ENCODE data around the gene NADSYN1. TPM values are rescaled to one million over a fixed set of nuclear protein-coding genes. Genes with fewer than 3 reads are reported as not detected.

The NADSYN1 gene
- total and polyA plus RNA-seq, 2 donors from 2014 or later = 34.9 to 72.9 TPM

DNA sequence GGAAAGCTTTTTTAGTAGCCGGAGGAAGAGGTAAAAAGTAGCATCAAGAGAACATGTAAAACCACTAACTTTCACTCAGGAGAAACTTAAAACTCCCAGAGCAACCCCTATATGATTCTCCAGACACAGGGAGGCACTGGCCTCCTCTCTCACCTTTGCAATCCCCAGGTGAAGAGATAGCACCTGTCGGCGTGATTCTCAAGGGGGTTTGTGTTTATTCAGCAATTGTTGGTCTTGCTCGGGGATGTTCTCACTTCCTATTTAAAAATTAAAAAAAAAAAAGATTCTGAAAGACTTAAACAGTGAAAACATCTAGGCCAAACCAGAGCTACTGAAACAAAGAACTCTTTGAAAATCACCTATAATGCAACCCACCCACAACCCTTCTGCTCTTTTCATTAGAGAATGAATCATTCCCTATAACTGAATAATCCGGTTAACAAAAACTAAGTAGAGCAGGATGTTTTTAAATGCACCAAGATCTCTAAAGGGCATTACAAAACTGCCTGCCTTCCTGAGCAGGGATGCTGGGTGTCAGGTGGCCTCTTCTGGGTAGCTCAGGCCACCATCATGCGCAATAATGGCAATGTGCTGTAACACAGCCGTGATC, 29.7 kb upstream of the NADSYN1 start:
- Histone ChIP-seq H3K27me3 (ENCODE audit: control insufficient read depth, insufficient read depth, low read length) (no peaks in the 10 kb centered on the region), H3K4me3 (ENCODE audit: low read length in 3 of 3) (no peak overlapping the region), H3K36me3 (ENCODE audit: control insufficient read depth in 2 of 3, insufficient read depth in 3 of 3, low read length in 3 of 3) (no peaks in the 10 kb centered on the region), H3K27ac (ENCODE audit: low read depth in 2 of 2, low read length in 2 of 2) (no peak overlapping the region), H3K4me1 (ENCODE audit: control insufficient read depth in 2 of 3, insufficient read depth in 2 of 3, low read depth in 1 of 3, low read length in 3 of 3) (no peaks in the 10 kb centered on the region), H3K9ac (ENCODE audit: low read length in 3 of 3) (no peak overlapping the region), H3K9me3 (ENCODE audit: control insufficient read depth in 2 of 3, insufficient read depth in 1 of 3, low read length in 3 of 3) (no peaks in the 10 kb centered on the region)
- TF ChIP-seq, protein P1, sequence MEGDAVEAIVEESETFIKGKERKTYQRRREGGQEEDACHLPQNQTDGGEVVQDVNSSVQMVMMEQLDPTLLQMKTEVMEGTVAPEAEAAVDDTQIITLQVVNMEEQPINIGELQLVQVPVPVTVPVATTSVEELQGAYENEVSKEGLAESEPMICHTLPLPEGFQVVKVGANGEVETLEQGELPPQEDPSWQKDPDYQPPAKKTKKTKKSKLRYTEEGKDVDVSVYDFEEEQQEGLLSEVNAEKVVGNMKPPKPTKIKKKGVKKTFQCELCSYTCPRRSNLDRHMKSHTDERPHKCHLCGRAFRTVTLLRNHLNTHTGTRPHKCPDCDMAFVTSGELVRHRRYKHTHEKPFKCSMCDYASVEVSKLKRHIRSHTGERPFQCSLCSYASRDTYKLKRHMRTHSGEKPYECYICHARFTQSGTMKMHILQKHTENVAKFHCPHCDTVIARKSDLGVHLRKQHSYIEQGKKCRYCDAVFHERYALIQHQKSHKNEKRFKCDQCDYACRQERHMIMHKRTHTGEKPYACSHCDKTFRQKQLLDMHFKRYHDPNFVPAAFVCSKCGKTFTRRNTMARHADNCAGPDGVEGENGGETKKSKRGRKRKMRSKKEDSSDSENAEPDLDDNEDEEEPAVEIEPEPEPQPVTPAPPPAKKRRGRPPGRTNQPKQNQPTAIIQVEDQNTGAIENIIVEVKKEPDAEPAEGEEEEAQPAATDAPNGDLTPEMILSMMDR (IDR thresholded peaks at IDR 0.05; ENCODE audit: borderline replicate concordance, extremely low read depth, insufficient read depth) = no peak
- DNase-seq = no peak
- FAIRE-seq = no peak
- intact Hi-C loops (cut with DNase I) = no loop called here

DNA sequence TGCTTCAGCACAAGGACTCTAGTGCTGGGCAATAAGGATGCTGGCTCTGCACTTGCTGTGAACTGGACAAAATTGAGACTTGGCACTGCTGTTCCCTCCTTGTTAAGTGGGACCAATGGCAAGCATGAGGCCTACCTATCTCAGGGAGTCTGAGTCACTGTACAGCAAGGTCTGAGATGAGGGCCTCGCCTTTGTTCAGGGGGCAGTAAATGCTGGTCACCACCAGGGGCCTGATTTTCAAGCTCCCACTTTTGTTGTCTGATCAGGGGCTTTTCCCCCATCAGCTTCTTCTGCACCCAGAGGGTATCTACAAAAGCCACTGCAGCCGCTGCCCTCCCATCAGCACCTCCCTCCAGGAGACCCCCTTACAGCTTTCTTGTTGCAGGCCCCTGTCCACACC, 27.6 kb upstream of the NADSYN1 start:
- no peak for FAIRE-seq
- DNase-seq = no peak
- H3K27me3 ChIP-seq (ENCODE audit: control insufficient read depth, insufficient read depth, low read length) = no peaks in the 10 kb centered on the region
- intact Hi-C loops (cut with DNase I) = no loop called here
- H3K36me3 ChIP-seq (ENCODE audit: control insufficient read depth in 2 of 3, insufficient read depth in 3 of 3, low read length in 3 of 3) = no peaks in the 10 kb centered on the region
- no peaks in the 10 kb centered on the region for H3K4me1 ChIP-seq (ENCODE audit: control insufficient read depth in 2 of 3, insufficient read depth in 2 of 3, low read depth in 1 of 3, low read length in 3 of 3)
- H3K27ac ChIP-seq (ENCODE audit: low read depth in 2 of 2, low read length in 2 of 2) = no peak overlapping the region
- no peak overlapping the region for H3K4me3 ChIP-seq (ENCODE audit: low read length in 3 of 3)
- H3K9me3 ChIP-seq (ENCODE audit: control insufficient read depth in 2 of 3, insufficient read depth in 1 of 3, low read length in 3 of 3) = no peaks in the 10 kb centered on the region
- no peak overlapping the region for H3K9ac ChIP-seq (ENCODE audit: low read length in 3 of 3)
- TF ChIP-seq, protein P1 (IDR thresholded peaks at IDR 0.05; ENCODE audit: borderline replicate concordance, extremely low read depth, insufficient read depth) = no peak

DNA sequence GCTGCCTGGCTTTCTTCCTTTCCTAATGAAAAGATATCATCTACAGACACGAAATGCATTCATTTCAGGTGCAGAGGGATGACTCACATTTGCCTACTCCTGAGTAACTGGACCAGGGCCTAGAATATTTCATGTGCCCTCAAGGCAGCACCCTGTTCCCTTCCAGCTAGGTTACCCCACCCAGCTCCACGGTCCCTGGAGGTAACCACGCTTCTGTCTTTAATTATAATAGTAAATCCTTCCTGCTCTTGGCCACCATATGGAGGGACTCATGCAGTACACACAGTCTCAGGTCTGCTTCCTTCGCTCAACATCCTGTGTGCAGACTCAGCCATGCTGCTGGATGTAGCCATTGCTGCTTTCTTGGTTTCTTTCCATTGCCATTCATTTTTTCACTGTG, 27.1 kb upstream of the NADSYN1 start:
- TF ChIP-seq, protein P1 (IDR thresholded peaks at IDR 0.05; ENCODE audit: borderline replicate concordance, extremely low read depth, insufficient read depth) = no peak
- FAIRE-seq (no peak), DNase-seq (no peak)
- H3K36me3 ChIP-seq (ENCODE audit: control insufficient read depth in 2 of 3, insufficient read depth in 3 of 3, low read length in 3 of 3) = no peaks in the 10 kb centered on the region
- no peak overlapping the region for H3K4me3 ChIP-seq (ENCODE audit: low read length in 3 of 3)
- H3K27me3 ChIP-seq (ENCODE audit: control insufficient read depth, insufficient read depth, low read length) = no peaks in the 10 kb centered on the region
- H3K4me1 ChIP-seq (ENCODE audit: control insufficient read depth in 2 of 3, insufficient read depth in 2 of 3, low read depth in 1 of 3, low read length in 3 of 3) = no peaks in the 10 kb centered on the region
- H3K27ac ChIP-seq (ENCODE audit: low read depth in 2 of 2, low read length in 2 of 2) = no peak overlapping the region
- intact Hi-C loops (cut with DNase I) = no loop called here
- no peak overlapping the region for H3K9ac ChIP-seq (ENCODE audit: low read length in 3 of 3)
- H3K9me3 ChIP-seq (ENCODE audit: control insufficient read depth in 2 of 3, insufficient read depth in 1 of 3, low read length in 3 of 3) = no peaks in the 10 kb centered on the region

DNA sequence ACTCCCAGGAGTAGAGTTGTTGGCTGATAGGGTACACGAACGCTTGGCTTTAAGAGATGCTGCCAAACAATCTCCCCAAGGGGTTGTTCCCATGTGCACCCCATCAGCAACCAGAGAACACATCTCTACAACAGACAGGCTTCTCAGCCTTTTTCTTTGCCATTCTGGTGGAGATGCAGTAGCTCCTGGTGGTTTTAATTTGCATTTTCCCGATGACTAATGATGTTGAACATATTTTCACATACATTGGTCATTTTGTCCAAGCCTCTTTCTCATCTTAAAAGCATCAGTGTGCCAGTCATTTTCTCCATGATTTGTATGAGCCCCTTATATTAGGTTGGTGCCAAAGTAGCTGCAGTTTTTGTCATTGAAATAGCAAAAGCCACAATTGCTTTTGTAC, 26.6 kb upstream of the NADSYN1 start:
- H3K4me1 ChIP-seq (ENCODE audit: control insufficient read depth in 2 of 3, insufficient read depth in 2 of 3, low read depth in 1 of 3, low read length in 3 of 3) = no peaks in the 10 kb centered on the region
- DNase-seq = no peak
- intact Hi-C loops (cut with DNase I) = no loop called here
- TF ChIP-seq, protein P1 (IDR thresholded peaks at IDR 0.05; ENCODE audit: borderline replicate concordance, extremely low read depth, insufficient read depth) = no peak
- no peaks in the 10 kb centered on the region for H3K36me3 ChIP-seq (ENCODE audit: control insufficient read depth in 2 of 3, insufficient read depth in 3 of 3, low read length in 3 of 3)
- FAIRE-seq = no peak
- H3K27me3 ChIP-seq (ENCODE audit: control insufficient read depth, insufficient read depth, low read length) = no peaks in the 10 kb centered on the region
- H3K9ac ChIP-seq (ENCODE audit: low read length in 3 of 3) = no peak overlapping the region
- no peak overlapping the region for H3K4me3 ChIP-seq (ENCODE audit: low read length in 3 of 3)
- no peaks in the 10 kb centered on the region for H3K9me3 ChIP-seq (ENCODE audit: control insufficient read depth in 2 of 3, insufficient read depth in 1 of 3, low read length in 3 of 3)
- H3K27ac ChIP-seq (ENCODE audit: low read depth in 2 of 2, low read length in 2 of 2) = no peak overlapping the region
